HG02588 (cell line): ENCODE results near the gene GSPT1.
A peak's percentile ranks its signal among the peaks of the same experiment; 100 is the strongest.
"Not testable (repeated sequence)": the region's sequence is repeated elsewhere in the genome, so short reads cannot be mapped to it uniquely, and the experiment has no call there.

Experiments
- ATAC-seq: cut with Tn5 transposase; IDR thresholded peaks from one replicate; pipeline ENCODE4 v1.9.1; 2021; ENCODE audit warnings: mild to moderate bottlenecking, moderate library complexity; ENCODE audit not compliant: unreplicated experiment

GSPT1 gene

DNA sequence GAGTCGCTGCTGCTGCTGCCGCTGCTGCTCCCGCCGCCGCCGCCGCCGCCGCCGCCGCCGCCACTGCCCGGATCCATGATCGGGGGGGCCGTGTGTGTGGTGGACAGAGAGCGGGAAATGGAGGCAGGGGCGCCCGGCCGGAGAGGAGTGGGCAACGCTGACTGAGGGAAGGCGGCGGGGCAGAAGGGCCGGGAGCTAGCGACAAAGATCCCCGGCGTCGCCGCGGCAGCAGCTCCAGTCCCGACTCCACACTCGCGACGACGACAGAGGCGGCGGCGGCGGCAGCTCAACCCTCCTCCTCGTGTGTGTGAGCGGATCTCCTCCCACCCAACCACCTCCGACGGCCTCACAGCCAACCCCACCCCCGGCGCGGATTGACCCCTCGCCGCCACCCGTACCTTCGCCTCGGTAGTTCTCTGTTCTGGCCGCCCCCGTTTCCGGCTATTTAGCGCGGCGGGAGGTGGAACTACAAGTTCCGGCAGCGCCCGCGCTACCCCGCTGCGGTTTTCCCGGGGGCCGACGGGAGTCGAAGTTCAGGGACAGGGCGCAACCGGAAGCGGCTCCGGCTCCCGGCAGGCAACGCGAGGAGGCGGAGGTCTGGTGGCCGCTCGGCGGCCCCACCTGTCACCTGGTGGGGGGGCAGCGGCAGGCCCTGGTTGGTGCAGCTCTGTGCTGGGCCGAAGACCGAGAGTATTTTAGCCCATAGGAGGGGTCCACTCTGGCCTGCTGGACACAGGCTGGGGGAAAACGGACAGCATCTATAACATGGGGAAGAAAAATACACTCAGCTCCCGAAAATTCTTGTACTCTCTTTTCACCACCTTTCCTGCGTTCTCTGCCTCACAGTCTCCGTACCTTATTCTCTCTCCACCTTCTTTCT, at the start of gene GSPT1:
TSS of gene GSPT1 (minus strand) at position 313 of the 880 bp plus-strand sequence. CDS start at position 77, 236 bp downstream.
- ATAC-seq: peak; percentile 81

GRCh38 chr16:11964761-11965551, 49.2 kb upstream of the GSPT1 start, which contains the start of gene TNFRSF17:
TSS of gene TNFRSF17 (plus strand) at chr16:11965210. CDS start at chr16:11965325, 115 bp downstream.
- peak; percentile 79 for ATAC-seq

DNA sequence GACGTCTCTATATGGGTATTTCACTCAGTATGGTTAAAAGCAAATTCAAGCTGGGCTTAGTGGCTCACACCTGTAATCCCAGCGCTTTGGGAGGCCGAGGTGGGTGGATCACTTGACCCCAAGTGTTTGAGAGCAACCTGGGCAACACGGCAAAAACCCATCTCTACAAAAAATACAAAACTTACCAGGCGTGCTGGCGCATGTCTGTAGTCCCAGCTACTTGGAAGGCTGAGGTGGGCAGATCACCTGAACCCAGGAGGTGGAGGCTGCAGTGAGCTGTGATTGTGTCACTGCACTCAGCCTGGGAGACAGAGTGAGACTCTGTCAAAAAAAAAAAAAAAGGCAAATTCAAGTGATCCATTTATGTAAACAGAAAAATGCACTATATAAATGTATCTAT, 48.0 kb upstream of the GSPT1 start:
- ATAC-seq: no peak

GRCh38 chr16:11962978-11963377, 47.2 kb upstream of the GSPT1 start:
- not testable (repeated sequence) for ATAC-seq

GRCh38 chr16:11962457-11962856, 46.7 kb upstream of the GSPT1 start:
- not testable (repeated sequence) for ATAC-seq

DNA sequence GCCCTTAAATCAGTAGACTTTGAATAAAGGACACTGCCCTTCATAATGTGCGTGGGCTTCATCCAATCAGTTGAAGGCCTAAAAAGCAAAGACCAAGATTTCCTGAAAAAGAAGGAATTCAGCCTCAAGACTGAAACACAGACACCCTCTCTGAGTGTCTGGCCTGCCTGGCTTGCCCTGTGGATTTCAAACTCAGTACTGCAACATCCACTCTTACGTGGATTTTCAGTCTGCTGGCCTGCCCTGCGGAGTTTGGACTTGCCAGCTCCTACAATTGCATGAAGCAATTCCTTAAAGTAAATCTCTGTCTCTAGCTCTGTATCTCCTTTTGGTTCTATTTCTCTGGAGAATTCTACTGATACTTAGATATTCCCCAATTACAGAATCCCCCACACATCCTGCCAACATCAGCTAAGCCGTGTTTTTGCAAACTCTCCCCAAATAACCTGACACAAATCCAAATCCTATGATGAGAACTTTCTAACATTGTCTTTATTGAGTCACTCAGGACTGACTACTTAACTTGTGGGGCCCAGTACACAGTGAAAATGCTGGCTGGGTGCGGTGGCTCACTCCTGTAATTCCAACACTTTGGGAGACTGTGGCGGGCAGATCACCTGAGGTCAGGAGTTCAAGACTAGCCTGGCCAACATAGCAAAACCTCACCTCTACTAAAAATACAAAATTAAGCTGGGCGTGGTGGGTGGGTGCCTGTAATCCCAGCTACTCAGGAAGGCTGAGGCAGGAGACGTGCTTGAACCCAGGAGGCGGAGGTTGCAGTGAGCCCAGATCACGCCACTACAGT, 42.0 kb upstream of the GSPT1 start:
- no peak for ATAC-seq

- ATAC-seq: no peak
These were observed 40.8 kb upstream of the GSPT1 start for GRCh38 chr16:11956558-11956957.

DNA sequence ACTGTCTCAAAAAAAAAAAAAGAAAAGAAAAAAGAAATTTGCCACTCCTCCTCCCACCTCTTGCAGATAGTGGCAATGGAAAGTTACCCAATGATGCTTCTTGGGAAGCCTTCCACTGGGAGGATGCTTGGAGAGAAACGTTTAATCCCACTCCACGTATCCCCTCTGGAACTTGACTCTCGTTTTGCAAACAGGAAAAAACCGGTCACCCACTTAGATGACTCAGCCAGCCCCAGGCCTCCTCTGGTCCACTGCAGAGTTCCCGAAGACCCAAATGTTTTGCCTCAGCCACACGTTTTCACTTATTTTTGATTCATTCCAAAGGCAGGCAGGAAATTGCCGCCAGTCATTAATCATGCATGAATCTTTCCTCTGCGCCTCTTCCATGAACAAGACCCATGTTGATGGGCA, 40.0 kb upstream of the GSPT1 start:
- no peak for ATAC-seq

GRCh38 chr16:11953576-11953975, 37.8 kb upstream of the GSPT1 start:
- not testable (repeated sequence) for ATAC-seq

GRCh38 chr16:11950388-11950787, 34.6 kb upstream of the GSPT1 start:
- no peak for ATAC-seq

DNA sequence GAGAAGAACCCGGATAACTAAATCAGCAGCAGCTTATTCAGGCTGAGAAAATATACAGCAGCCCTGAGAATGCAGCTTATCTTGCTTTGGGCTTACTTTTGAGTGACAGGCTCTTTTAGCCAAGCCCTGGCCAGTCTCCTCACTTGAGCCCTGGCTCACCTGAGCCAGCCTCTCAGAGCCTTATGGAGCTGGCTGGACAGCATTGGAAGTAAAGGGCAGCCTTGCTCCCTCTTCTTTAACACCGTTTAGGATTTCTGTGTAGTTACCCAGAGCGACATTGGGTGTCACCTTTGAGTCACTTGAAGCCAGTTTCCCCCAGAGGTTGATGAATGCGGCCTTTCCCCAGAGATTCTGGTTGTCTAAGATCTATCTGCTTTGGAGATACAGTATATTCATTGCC, 33.8 kb upstream of the GSPT1 start:
- no peak for ATAC-seq

- no peak for ATAC-seq
These were observed 33.1 kb upstream of the GSPT1 start for GRCh38 chr16:11948819-11949218.

- no peak for ATAC-seq
These were observed 30.7 kb upstream of the GSPT1 start for GRCh38 chr16:11946433-11946832.

GRCh38 chr16:11941945-11942344, 26.2 kb upstream of the GSPT1 start, which contains the start of gene NPIPB2:
TSS of gene NPIPB2 (minus strand) at chr16:11942045. CDS start at chr16:11942045, 0 bp downstream.
- not testable (repeated sequence) for ATAC-seq

GRCh38 chr16:11927350-11927749, 11.6 kb upstream of the GSPT1 start:
- not testable (repeated sequence) for ATAC-seq

DNA sequence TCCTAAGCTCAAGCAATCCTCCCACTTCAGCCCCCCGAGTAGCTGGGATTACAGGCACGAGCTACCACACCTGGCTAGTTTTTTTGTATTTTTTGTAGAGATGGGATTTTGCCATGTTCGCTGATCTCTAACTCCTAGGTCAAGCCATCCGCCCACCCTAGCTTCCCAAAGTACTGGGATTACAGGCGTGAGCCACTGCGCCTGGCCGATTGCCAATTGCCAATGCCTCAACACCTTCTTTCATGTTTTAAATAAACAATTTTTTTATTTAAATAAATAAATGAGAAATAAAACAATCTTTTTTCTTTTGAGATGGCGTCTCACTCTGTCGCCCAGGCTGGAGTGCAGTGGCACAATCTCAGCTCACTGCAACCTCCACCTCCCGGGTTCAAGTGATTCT, 8.3 kb upstream of the GSPT1 start:
- not testable (repeated sequence) for ATAC-seq

- ATAC-seq: no peak
These were observed 949 bp upstream of the GSPT1 start for GRCh38 chr16:11916524-11917285.

- ATAC-seq: peak; percentile 30
These were observed 577 bp downstream of the GSPT1 start for GRCh38 chr16:11915114-11915643.

DNA sequence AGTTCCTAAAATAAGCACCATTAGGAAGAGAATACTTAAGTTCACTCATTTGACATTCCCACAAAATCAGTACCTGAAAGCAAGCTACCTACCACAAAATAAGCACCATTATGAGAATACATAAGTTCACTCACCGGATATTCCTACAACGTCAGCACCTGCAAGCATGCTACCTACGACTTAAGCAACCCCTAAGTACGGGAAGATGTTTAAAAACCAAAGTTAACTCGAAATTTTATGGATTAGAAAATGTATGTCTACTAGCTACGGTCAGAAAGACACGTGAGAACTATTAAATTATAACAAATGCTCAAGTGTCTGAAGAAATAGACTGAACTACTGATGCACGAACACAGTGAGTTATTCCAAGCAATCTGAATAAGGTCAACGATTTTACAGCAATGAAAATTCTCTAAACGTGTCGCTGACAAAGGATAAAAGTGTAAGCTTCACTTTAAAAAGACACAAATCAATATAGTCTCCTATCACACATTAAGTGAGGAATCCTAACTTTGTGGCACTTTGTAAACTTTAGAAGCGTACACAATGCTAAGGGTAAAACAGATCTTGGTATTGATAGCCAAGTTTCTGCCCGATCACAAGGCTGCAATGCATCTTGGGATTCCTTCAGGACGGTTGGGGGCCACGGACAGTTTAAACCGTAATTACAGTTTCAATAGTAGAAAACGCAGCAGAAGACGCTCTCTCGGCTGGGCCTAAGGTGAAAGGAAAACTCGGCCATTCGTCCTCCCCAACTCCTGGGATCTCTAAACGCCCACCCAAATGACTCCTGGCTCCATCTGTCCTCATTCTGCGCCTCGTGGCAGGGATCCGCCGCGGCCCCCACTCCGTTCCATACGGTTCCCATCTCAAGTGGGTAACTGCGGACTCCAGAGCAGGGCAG, 1.3 kb downstream of the GSPT1 start:
- no peak for ATAC-seq
